GM12878 (cell line): ENCODE measurements around the gene SCAMP5. TPM values are rescaled to one million over a fixed set of nuclear protein-coding genes. Genes with fewer than 3 reads are reported as not detected.

Source experiments
- ATF3 ChIP-seq: IDR thresholded peaks from 2 replicates; pipeline ENCODE4 v1.6.1; 2011; ENCODE audit warnings: low read depth, mild to moderate bottlenecking, low read length, moderate library complexity, borderline replicate concordance; ENCODE audit errors: extremely low read depth
- BCL11A ChIP-seq: IDR thresholded peaks from 2 replicates; pipeline ENCODE4 v1.6.1; 2011; ENCODE audit warnings: low read depth, low read length
- BCLAF1 ChIP-seq: fragments of 450-650 bp; IDR thresholded peaks from 2 replicates; pipeline ENCODE4 v1.6.1; 2017; ENCODE audit warnings: antibody characterized with exemption, mild to moderate bottlenecking, moderate library complexity
- BHLHE40 ChIP-seq, 2 experiments: fragments of 450-650 bp in 1 of 2; IDR thresholded peaks; 2 replicates each; pipeline ENCODE4 v1.6.1; 2011 to 2017; ENCODE audit warnings: low read depth in 2 of 2, borderline replicate concordance in 1 of 2, improper control_type of control experiment in 1 of 2, low read length in 1 of 2, mild to moderate bottlenecking in 1 of 2
- EP300 ChIP-seq, 2 experiments: fragments of 150-350 bp in 1 of 2; IDR thresholded peaks; 2 replicates each; pipeline ENCODE4 v1.6.1; 2011 to 2012; ENCODE audit warnings: low read depth in 2 of 2, low read length in 2 of 2, borderline replicate concordance in 1 of 2, improper control_type of control experiment in 1 of 2, inconsistent platforms in 1 of 2; ENCODE audit not compliant: control insufficient read depth in 1 of 2
- FOXK2 ChIP-seq: fragments of 450-650 bp; IDR thresholded peaks from 2 replicates; pipeline ENCODE4 v1.6.1; 2017; ENCODE audit warnings: mild to moderate bottlenecking, moderate library complexity
- KLF5 ChIP-seq: fragments of 450-650 bp; IDR thresholded peaks from 2 replicates; pipeline ENCODE4 v1.6.1; 2014; ENCODE audit warnings: mild to moderate bottlenecking; ENCODE audit not compliant: partially characterized antibody
- MEF2A ChIP-seq: IDR thresholded peaks from 2 replicates; pipeline ENCODE4 v1.6.1; 2011; ENCODE audit warnings: low read depth, mild to moderate bottlenecking, low read length, moderate library complexity; ENCODE audit not compliant: insufficient read depth
- MLLT1 ChIP-seq: fragments of 450-650 bp; IDR thresholded peaks from 2 replicates; pipeline ENCODE4 v1.6.1; 2016; ENCODE audit warnings: mild to moderate bottlenecking
- MTA3 ChIP-seq: IDR thresholded peaks from 2 replicates; pipeline ENCODE4 v1.6.1; 2012; ENCODE audit warnings: low read length, inconsistent platforms, borderline replicate concordance
- NFYB ChIP-seq: IDR thresholded peaks from 2 replicates; pipeline ENCODE4 v1.6.1; 2011; ENCODE audit warnings: low read depth, mild to moderate bottlenecking, low read length, improper control_type of control experiment, moderate library complexity; ENCODE audit not compliant: insufficient read depth
- NRF1 ChIP-seq: conservative IDR thresholded peaks from 2 replicates; pipeline ENCODE4 v1.6.1; 2011; ENCODE audit warnings: mild to moderate bottlenecking, low read depth, low read length, improper control_type of control experiment
- PRDM15 ChIP-seq: fragments of 450-650 bp; formaldehyde crosslinking; IDR thresholded peaks from 2 replicates; pipeline ENCODE4 v1.4.0; 2020; ENCODE audit warnings: mild to moderate bottlenecking, moderate library complexity
- RB1 ChIP-seq: fragments of 450-650 bp; formaldehyde crosslinking; IDR thresholded peaks from 2 replicates; pipeline ENCODE4 v1.6.1; 2017; ENCODE audit warnings: mild to moderate bottlenecking, borderline replicate concordance
- RCOR1 ChIP-seq: conservative IDR thresholded peaks from 2 replicates; pipeline ENCODE4 v1.6.1; 2012; ENCODE audit warnings: low read depth, low read length, improper control_type of control experiment
- REST ChIP-seq: IDR thresholded peaks from 2 replicates; pipeline ENCODE4 v1.6.1; 2012; ENCODE audit warnings: mild to moderate bottlenecking, low read depth, low read length
- polyA plus RNA-seq, 11 experiments: library from polyadenylated mRNA; depleted of rRNA in 4 of 11; unstranded in 6 of 11; stranded (reverse) in 5 of 11; fragments of >200 nt; fragmentation: Nextera tagmentation in 4 of 11; fragmentation: Illumina TruSeq in 1 of 11; extraction: Ambion mirVana in 4 of 11; extraction: Trizol in 1 of 11; gene quantifications; 1 replicate in 1 of 11; 2 replicates in 10 of 11; pipeline versions ENCODE4 v1.2.1 to v1.2.3, GENCODE V29; 2011 to 2016; ENCODE audit warnings: inconsistent platforms in 2 of 11, missing spikeins in 2 of 11, low read depth in 1 of 11
- total RNA-seq, 4 experiments: library from RNA; depleted of rRNA in 3 of 4; stranded (reverse); fragments of >200 nt in 3 of 4; fragmentation: Illumina TruSeq in 1 of 4; extraction: Trizol in 1 of 4; gene quantifications; 2 replicates each; pipeline versions ENCODE4 v1.2.1 to v1.2.3, GENCODE V29; 2013 to 2021

The SCAMP5 gene
- total and polyA plus RNA-seq, 10 of the 15 experiments (the other 5 are each of a cell fraction or from before 2014, with no cell fraction given), result 1.6 to 41.6 (median 16.9) TPM

- TF ChIP-seq ATF3 (no peak), RCOR1 (peak; percentile 96; the same call in 1 of the 2 replicates), REST (no peak), BCL11A (no peak), BCLAF1 (no peak), MTA3 (no peak), FOXK2 (no peak), PRDM15 (CRISPR knock-in tag) (no peak), RB1 (peak; percentile 97; the same call in 1 of the 2 replicates), EP300 (IDR thresholded peaks at IDR 0.05; ENCODE audit: borderline replicate concordance in 1 of 2, control insufficient read depth in 1 of 2, low read depth in 2 of 2, low read length in 2 of 2) (no peak), NFYB (peak; percentile 62; the same call in 1 of the 2 replicates), MEF2A (no peak), NRF1 (0 out of 2 replicates have a peak, but pooled peaks have one; percentile 18), KLF5 (peak; percentile 50), MLLT1 (peak; percentile 72), BHLHE40 (IDR thresholded peaks at IDR 0.05; ENCODE audit: borderline replicate concordance in 1 of 2, low read depth in 2 of 2, low read length in 1 of 2) (peak; percentile 90 to 95)
Measured at GRCh38 chr15:75023181-75023871, 28.0 kb downstream of the SCAMP5 start, which contains the start of gene PPCDC (continued).
